NT2/D1 (cell line): ENCODE measurements around the gene ST6GALNAC4.

Experiments used
- DNase-seq: peaks from one replicate; pipeline ENCODE4 v3.0.0-alpha.2; 2011; ENCODE audit warnings: low read depth, low spot score
- H3K27me3 ChIP-seq: 2 replicates; pipeline ENCODE4 v1.6.0; 2011; ENCODE audit warnings: mild to moderate bottlenecking; ENCODE audit not compliant: insufficient read length, insufficient read depth
- H3K36me3 ChIP-seq: 2 replicates; pipeline ENCODE4 v1.6.1; 2011; ENCODE audit warnings: mild to moderate bottlenecking, low read length, mixed read lengths; ENCODE audit not compliant: insufficient read depth, insufficient read length
- H3K4me1 ChIP-seq: 2 replicates; pipeline ENCODE4 v1.5.1; 2011; ENCODE audit not compliant: insufficient read depth, insufficient read length
- H3K4me3 ChIP-seq: 2 replicates; pipeline ENCODE4 v1.5.1; 2011; ENCODE audit warnings: low read depth; ENCODE audit not compliant: insufficient read length
- H3K9ac ChIP-seq: 2 replicates; pipeline ENCODE4 v1.6.0; 2011; ENCODE audit warnings: low read depth; ENCODE audit not compliant: insufficient read length
- H3K9me3 ChIP-seq: 2 replicates; pipeline ENCODE4 v1.5.1; 2011; ENCODE audit warnings: mild to moderate bottlenecking, low read length; ENCODE audit not compliant: insufficient read depth
- SUZ12 ChIP-seq: IDR thresholded peaks from 2 replicates; pipeline ENCODE4 v1.6.1; 2011; ENCODE audit not compliant: insufficient read length, insufficient read depth; ENCODE audit errors: extremely low read depth
- YY1 ChIP-seq: IDR thresholded peaks from 2 replicates; pipeline ENCODE4 v1.6.1; 2011; ENCODE audit not compliant: insufficient read length, insufficient read depth
- ZNF274 ChIP-seq: IDR thresholded peaks from 2 replicates; pipeline ENCODE4 v1.6.1; 2011; ENCODE audit warnings: mild to moderate bottlenecking, low read depth, low read length

The ST6GALNAC4 gene

GRCh38 chr9:127875306-127875966 lies 41.4 kb downstream of the ST6GALNAC4 start:
- Histone ChIP-seq H3K36me3 (peaks cover 38% of the 10 kb centered on the region), H3K4me3 (no peak overlapping the region), H3K9ac (peak overlapping the region; percentile 50), H3K27me3 (no peaks in the 10 kb centered on the region), H3K4me1 (peaks cover 33% of the 10 kb centered on the region), H3K9me3 (no peaks in the 10 kb centered on the region)
- no peak for DNase-seq
- TF ChIP-seq YY1 = no peak
- no peak for TF ChIP-seq ZNF274
- TF ChIP-seq SUZ12 = no peak

GRCh38 chr9:127874301-127875221 lies 42.3 kb downstream of the ST6GALNAC4 start:
- H3K9ac ChIP-seq = no peak overlapping the region

GRCh38 chr9:127873886-127874285 lies 43.0 kb downstream of the ST6GALNAC4 start:
- Histone ChIP-seq H3K27me3 (no peaks in the 10 kb centered on the region), H3K9ac (no peak overlapping the region), H3K9me3 (no peaks in the 10 kb centered on the region), H3K36me3 (peaks cover 38% of the 10 kb centered on the region), H3K4me1 (peaks cover 39% of the 10 kb centered on the region), H3K4me3 (no peak overlapping the region)
- DNase-seq = no peak
- TF ChIP-seq SUZ12 = no peak
- no peak for TF ChIP-seq YY1
- TF ChIP-seq ZNF274 = no peak

More at GRCh38 chr9:127874301-127875221, 42.3 kb downstream of the ST6GALNAC4 start:
- Histone ChIP-seq H3K4me3 (no peak overlapping the region), H3K9me3 (no peaks in the 10 kb centered on the region), H3K27me3 (no peaks in the 10 kb centered on the region), H3K36me3 (peaks cover 38% of the 10 kb centered on the region), H3K4me1 (peaks cover 34% of the 10 kb centered on the region)
- DNase-seq = no peak
- no peak for TF ChIP-seq SUZ12
- no peak for TF ChIP-seq YY1
- no peak for TF ChIP-seq ZNF274

GRCh38 chr9:127873223-127873691 lies 43.6 kb downstream of the ST6GALNAC4 start:
- Histone ChIP-seq H3K9me3 (no peaks in the 10 kb centered on the region), H3K36me3 (peaks cover 40% of the 10 kb centered on the region), H3K9ac (peak overlapping the region; percentile 39), H3K4me3 (no peak overlapping the region), H3K4me1 (peaks cover 39% of the 10 kb centered on the region), H3K27me3 (no peaks in the 10 kb centered on the region)
- TF ChIP-seq SUZ12 = no peak
- DNase-seq = no peak

GRCh38 chr9:127872369-127873222 lies 44.2 kb downstream of the ST6GALNAC4 start:
- Histone ChIP-seq H3K27me3 (no peaks in the 10 kb centered on the region), H3K4me3 (no peak overlapping the region), H3K9me3 (no peaks in the 10 kb centered on the region), H3K4me1 (peaks cover 41% of the 10 kb centered on the region), H3K36me3 (peaks cover 47% of the 10 kb centered on the region), H3K9ac (peak overlapping the region; percentile 39)
- DNase-seq = no peak
- TF ChIP-seq YY1 (no peak), SUZ12 (no peak), ZNF274 (no peak)

GRCh38 chr9:127871531-127871930 lies 45.3 kb downstream of the ST6GALNAC4 start:
- Histone ChIP-seq H3K9ac (no peak overlapping the region), H3K4me1 (peaks cover 39% of the 10 kb centered on the region), H3K36me3 (peaks cover 55% of the 10 kb centered on the region), H3K27me3 (no peaks in the 10 kb centered on the region), H3K9me3 (no peaks in the 10 kb centered on the region), H3K4me3 (no peak overlapping the region)
- TF ChIP-seq YY1 = no peak
- TF ChIP-seq ZNF274 = no peak
- TF ChIP-seq SUZ12 = no peak
- DNase-seq = no peak
